Measurements from ENCODE around the gene KPNA1.

Gene KPNA1

GRCh38 chr3:122443090-122443489, 71.6 kb downstream of the KPNA1 start:
- no peak for TF ChIP-seq CTCF (IDR thresholded peaks at IDR 0.05)
- no peak for DNase-seq (ENCODE audit: low spot score)
- Histone ChIP-seq H3K4me3 (no peak overlapping the region), H3K27ac (no peak overlapping the region)

GRCh38 chr3:122435950-122436349, 78.8 kb downstream of the KPNA1 start:
- Histone ChIP-seq H3K27ac (no peak overlapping the region), H3K4me3 (no peak overlapping the region)
- TF ChIP-seq CTCF (IDR thresholded peaks at IDR 0.05), result no peak
- no peak for DNase-seq (ENCODE audit: low spot score)

GRCh38 chr3:122430371-122430770, 84.4 kb downstream of the KPNA1 start:
- no peak overlapping the region for H3K4me3 ChIP-seq
- TF ChIP-seq CTCF (IDR thresholded peaks at IDR 0.05), result no peak
- no peak for DNase-seq (ENCODE audit: low spot score)
- no peak overlapping the region for H3K27ac ChIP-seq

GRCh38 chr3:122427857-122428471, 86.8 kb downstream of the KPNA1 start:
- no peak for DNase-seq (ENCODE audit: low spot score)
- H3K4me3 ChIP-seq, result no peak overlapping the region
- H3K27ac ChIP-seq, result no peak overlapping the region
- TF ChIP-seq CTCF (IDR thresholded peaks at IDR 0.05), result no peak

GRCh38 chr3:122421836-122422235, 92.9 kb downstream of the KPNA1 start:
- Histone ChIP-seq H3K4me3 (no peak overlapping the region), H3K27ac (no peak overlapping the region)
- no peak for DNase-seq (ENCODE audit: low spot score)
- TF ChIP-seq CTCF (IDR thresholded peaks at IDR 0.05), result no peak

- DNase-seq (ENCODE audit: low spot score), result no peak
- no peak for TF ChIP-seq CTCF (IDR thresholded peaks at IDR 0.05)
- no peak overlapping the region for H3K27ac ChIP-seq
- H3K4me3 ChIP-seq, result no peak overlapping the region
These were observed 93.6 kb downstream of the KPNA1 start for GRCh38 chr3:122421101-122421500.

- H3K4me3 ChIP-seq, result peak overlapping the region; percentile 78
- DNase-seq (ENCODE audit: low spot score), result no peak
- peak overlapping the region in 1 of 2 donors; percentile 92 for H3K27ac ChIP-seq
- no peak for TF ChIP-seq CTCF (IDR thresholded peaks at IDR 0.05)
These were observed 97.8 kb downstream of the KPNA1 start for GRCh38 chr3:122416966-122417365.

Measured in coronary artery (tissue), 2 donors.